ENCODE data around the gene PAQR8. TPM values are rescaled to one million over a fixed set of nuclear protein-coding genes. Genes with fewer than 3 reads are reported as not detected.

PAQR8 gene
- total RNA-seq, 1 donor from 2014 or later: 1.5 TPM

DNA sequence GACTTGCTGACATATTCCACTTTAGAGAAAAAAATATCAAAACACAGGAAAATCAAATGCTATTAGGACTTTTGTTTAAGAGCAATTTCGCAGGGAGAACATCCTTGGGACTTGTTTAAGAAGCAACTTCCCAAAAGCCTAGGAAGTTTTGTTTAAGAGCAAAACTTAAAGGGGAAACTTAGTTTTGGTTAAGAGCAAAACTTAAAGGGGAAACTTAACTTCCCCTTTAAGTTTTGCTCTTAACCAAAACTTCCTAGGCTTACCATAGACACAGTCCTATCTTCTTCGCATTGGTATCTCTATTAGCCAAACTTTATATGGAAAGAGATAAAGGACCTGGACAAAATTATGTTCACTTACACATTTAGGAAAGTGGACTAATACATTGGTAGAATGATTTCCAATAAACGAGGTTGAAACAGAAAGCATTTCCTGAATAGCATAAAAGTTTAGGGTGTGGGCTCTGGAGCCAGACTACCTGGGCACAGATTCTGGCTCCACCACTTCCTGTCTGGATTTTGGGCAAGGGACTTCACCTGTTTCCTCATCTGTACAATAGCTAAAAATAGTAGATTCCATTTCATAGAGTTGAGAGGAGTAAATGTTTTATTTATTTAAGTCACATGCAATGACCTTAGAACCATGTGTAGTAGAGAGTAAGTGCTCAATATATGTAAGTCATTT lies 15.7 kb downstream of the PAQR8 start:
- no peak for TF ChIP-seq EZH2 (IDR thresholded peaks at IDR 0.05; ENCODE audit: insufficient read depth, low read length)
- TF ChIP-seq, protein P1, sequence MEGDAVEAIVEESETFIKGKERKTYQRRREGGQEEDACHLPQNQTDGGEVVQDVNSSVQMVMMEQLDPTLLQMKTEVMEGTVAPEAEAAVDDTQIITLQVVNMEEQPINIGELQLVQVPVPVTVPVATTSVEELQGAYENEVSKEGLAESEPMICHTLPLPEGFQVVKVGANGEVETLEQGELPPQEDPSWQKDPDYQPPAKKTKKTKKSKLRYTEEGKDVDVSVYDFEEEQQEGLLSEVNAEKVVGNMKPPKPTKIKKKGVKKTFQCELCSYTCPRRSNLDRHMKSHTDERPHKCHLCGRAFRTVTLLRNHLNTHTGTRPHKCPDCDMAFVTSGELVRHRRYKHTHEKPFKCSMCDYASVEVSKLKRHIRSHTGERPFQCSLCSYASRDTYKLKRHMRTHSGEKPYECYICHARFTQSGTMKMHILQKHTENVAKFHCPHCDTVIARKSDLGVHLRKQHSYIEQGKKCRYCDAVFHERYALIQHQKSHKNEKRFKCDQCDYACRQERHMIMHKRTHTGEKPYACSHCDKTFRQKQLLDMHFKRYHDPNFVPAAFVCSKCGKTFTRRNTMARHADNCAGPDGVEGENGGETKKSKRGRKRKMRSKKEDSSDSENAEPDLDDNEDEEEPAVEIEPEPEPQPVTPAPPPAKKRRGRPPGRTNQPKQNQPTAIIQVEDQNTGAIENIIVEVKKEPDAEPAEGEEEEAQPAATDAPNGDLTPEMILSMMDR (IDR thresholded peaks at IDR 0.05; ENCODE audit: insufficient read depth, low read depth, low read length): no peak
- Histone ChIP-seq H3K36me3 (ENCODE audit: insufficient read depth, low read length) (no peaks in the 10 kb centered on the region), H3K4me3 (ENCODE audit: insufficient read depth, low read depth, low read length) (no peak overlapping the region), H3K27me3 (ENCODE audit: insufficient read depth, low read length) (no peaks in the 10 kb centered on the region), H3K27ac (ENCODE audit: low read depth, low read length) (no peak overlapping the region), H3K79me2 (ENCODE audit: insufficient read depth, low read length) (no peaks in the 10 kb centered on the region), H3K9ac (ENCODE audit: low read length) (no peak overlapping the region), H3K4me2 (ENCODE audit: low read length) (no peak overlapping the region), H2AFZ (ENCODE audit: low read depth, low read length) (no peak overlapping the region), H3K9me3 (ENCODE audit: insufficient read depth, low read depth, low read length) (no peaks in the 10 kb centered on the region), H4K20me1 (ENCODE audit: insufficient read depth, low read length) (peaks cover 4% of the 10 kb centered on the region), H3K4me1 (ENCODE audit: insufficient read depth, low read length) (no peaks in the 10 kb centered on the region)
- Mint-ChIP-seq H3K4me1 (ENCODE audit: low read depth, unreplicated experiment) (peaks cover 3% of the 10 kb centered on the region), H3K4me3 (ENCODE audit: unreplicated experiment) (no peak overlapping the region), H3K9me3 (ENCODE audit: unreplicated experiment) (peaks cover 5% of the 10 kb centered on the region), H3K27me3 (ENCODE audit: low read depth, unreplicated experiment) (no peaks in the 10 kb centered on the region), H3K27ac (ENCODE audit: unreplicated experiment) (no peak overlapping the region), H3K36me3 (ENCODE audit: low read depth, unreplicated experiment) (peaks cover 3% of the 10 kb centered on the region)
- DNase-seq (ENCODE audit: low read depth): no peak
- FAIRE-seq: no peak

DNA sequence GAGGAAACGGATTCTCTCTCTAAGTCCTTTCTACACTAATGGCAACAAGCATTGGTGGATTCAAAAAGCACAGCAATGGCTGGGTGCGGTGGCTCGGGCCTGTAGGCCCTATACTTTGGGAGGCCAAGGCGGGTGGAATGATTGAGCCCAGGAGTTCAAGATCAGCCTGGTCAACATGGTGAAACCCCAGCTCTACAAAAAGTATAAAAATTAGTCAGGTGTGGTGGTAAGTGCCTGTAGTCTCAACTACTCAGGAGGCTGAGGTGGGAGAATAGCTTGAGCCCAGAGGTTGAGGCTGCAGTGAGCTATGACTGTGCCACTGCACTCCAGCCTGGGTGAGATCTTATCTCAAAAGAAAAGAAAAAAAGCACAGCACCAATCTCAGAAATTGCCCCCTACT lies 19.3 kb downstream of the PAQR8 start:
- TF ChIP-seq EZH2 (IDR thresholded peaks at IDR 0.05; ENCODE audit: insufficient read depth, low read length): no peak
- TF ChIP-seq, protein P1 (IDR thresholded peaks at IDR 0.05; ENCODE audit: insufficient read depth, low read depth, low read length): no peak
- Histone ChIP-seq H3K4me3 (ENCODE audit: insufficient read depth, low read depth, low read length) (no peak overlapping the region), H3K36me3 (ENCODE audit: insufficient read depth, low read length) (no peaks in the 10 kb centered on the region), H3K9ac (ENCODE audit: low read length) (no peak overlapping the region), H3K9me3 (ENCODE audit: insufficient read depth, low read depth, low read length) (no peaks in the 10 kb centered on the region), H3K4me2 (ENCODE audit: low read length) (no peak overlapping the region), H3K27ac (ENCODE audit: low read depth, low read length) (no peak overlapping the region), H3K79me2 (ENCODE audit: insufficient read depth, low read length) (no peaks in the 10 kb centered on the region), H4K20me1 (ENCODE audit: insufficient read depth, low read length) (no peaks in the 10 kb centered on the region), H3K4me1 (ENCODE audit: insufficient read depth, low read length) (no peaks in the 10 kb centered on the region), H2AFZ (ENCODE audit: low read depth, low read length) (no peak overlapping the region), H3K27me3 (ENCODE audit: insufficient read depth, low read length) (no peaks in the 10 kb centered on the region)
- FAIRE-seq: no peak
- Mint-ChIP-seq H3K36me3 (ENCODE audit: low read depth, unreplicated experiment) (no peaks in the 10 kb centered on the region), H3K4me1 (ENCODE audit: low read depth, unreplicated experiment) (peaks cover under 1% of the 10 kb centered on the region), H3K9me3 (ENCODE audit: unreplicated experiment) (no peaks in the 10 kb centered on the region), H3K27ac (ENCODE audit: unreplicated experiment) (no peak overlapping the region), H3K27me3 (ENCODE audit: low read depth, unreplicated experiment) (no peaks in the 10 kb centered on the region), H3K4me3 (ENCODE audit: unreplicated experiment) (no peak overlapping the region)
- no peak for DNase-seq (ENCODE audit: low read depth)

DNA sequence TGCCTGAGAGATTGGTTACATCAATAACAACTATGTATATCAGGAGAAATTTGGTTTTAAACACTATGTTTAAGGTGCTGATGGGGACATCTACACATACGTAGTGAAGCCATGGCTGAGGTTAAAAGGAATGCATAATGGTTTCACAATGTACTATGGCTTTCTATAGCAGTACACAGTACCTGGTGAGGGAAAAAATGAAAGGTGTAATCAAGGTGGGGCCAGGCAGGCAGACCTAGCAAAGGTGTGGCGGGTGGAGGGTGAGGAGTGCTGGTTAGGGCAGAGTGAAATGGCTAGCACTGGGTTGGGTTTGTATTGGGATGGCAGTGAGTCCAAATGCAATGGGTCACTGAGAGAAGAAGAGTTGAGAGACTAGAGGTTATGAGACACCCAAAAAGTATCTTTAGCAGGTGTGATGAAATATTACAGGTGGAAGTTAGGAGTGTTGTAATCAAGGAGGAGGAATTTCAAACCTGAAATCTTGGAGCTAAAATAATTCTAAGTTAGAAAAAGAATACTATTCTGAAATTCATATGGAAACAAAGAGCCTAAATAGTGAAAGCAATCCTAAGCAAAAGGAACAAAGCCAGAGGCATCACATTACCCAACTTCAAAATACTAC lies 22.3 kb downstream of the PAQR8 start:
- Histone ChIP-seq H3K9ac (ENCODE audit: low read length) (no peak overlapping the region), H2AFZ (ENCODE audit: low read depth, low read length) (no peak overlapping the region), H3K4me1 (ENCODE audit: insufficient read depth, low read length) (peaks cover 3% of the 10 kb centered on the region), H3K27ac (ENCODE audit: low read depth, low read length) (no peak overlapping the region), H3K27me3 (ENCODE audit: insufficient read depth, low read length) (no peaks in the 10 kb centered on the region), H4K20me1 (ENCODE audit: insufficient read depth, low read length) (no peaks in the 10 kb centered on the region), H3K9me3 (ENCODE audit: insufficient read depth, low read depth, low read length) (no peaks in the 10 kb centered on the region), H3K4me2 (ENCODE audit: low read length) (no peak overlapping the region), H3K36me3 (ENCODE audit: insufficient read depth, low read length) (no peaks in the 10 kb centered on the region), H3K79me2 (ENCODE audit: insufficient read depth, low read length) (no peaks in the 10 kb centered on the region), H3K4me3 (ENCODE audit: insufficient read depth, low read depth, low read length) (no peak overlapping the region)
- peaks cover 2% of the 10 kb centered on the region for H3K9me3 Mint-ChIP-seq (ENCODE audit: unreplicated experiment)
- TF ChIP-seq, protein P1 (IDR thresholded peaks at IDR 0.05; ENCODE audit: insufficient read depth, low read depth, low read length): no peak
- TF ChIP-seq EZH2 (IDR thresholded peaks at IDR 0.05; ENCODE audit: insufficient read depth, low read length): no peak
- FAIRE-seq (no peak), DNase-seq (ENCODE audit: low read depth) (no peak)
- H3K27ac Mint-ChIP-seq (ENCODE audit: unreplicated experiment): no peak overlapping the region
- no peaks in the 10 kb centered on the region for H3K36me3 Mint-ChIP-seq (ENCODE audit: low read depth, unreplicated experiment)
- H3K4me3 Mint-ChIP-seq (ENCODE audit: unreplicated experiment): no peak overlapping the region
- H3K4me1 Mint-ChIP-seq (ENCODE audit: low read depth, unreplicated experiment): peaks cover under 1% of the 10 kb centered on the region
- H3K27me3 Mint-ChIP-seq (ENCODE audit: low read depth, unreplicated experiment): no peaks in the 10 kb centered on the region
